DMS114 treated with DMSO at 0.1 percent for 48 hours (cell line): ENCODE results near the gene TBC1D22A.

Experiments
- DNase-seq: peaks from one replicate; lab custom pipeline; 2025; ENCODE audit not compliant: unreplicated experiment; lab: John Stamatoyannopoulos, UW

TBC1D22A gene

GRCh38 chr22:47220752-47221151, 458.3 kb downstream of the TBC1D22A start:
- DNase-seq = no peak

DNA sequence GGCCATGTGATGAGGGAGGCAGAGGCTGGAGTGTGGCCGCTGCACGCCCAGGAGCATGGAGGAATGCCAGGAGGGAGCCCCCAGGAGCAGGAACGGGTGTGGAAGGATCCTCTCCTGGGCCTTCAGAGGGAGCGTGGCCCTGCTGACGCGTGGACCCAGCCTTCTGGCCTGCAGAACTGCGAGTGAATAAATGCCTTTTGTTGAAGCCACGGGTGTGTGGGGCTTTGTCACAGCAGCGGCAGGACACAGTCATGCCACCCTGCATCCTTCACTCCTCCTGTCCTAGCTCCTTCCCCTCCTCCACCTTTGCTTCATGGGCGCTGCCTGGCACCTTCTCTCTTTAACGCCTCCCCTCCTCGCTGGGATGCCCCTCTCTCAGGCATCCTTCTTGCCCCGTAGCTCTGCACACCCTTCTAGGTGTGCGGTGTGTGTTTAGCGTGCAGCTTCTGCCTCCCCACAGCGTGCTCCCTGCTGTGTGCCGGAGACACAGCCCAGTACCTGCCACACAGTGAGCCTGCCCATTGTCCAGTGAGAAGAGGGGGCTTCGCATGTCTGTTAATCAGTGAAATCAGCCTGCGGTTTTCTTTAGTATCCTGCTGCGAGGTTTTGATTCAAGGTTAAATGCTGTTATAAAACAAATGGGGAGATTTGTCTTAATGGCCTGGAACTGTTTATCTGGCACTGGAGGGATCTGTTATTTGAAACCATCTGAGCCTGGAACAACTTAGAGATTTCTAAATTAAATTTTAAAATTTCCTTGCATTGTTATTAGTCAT, 459.6 kb downstream of the TBC1D22A start:
- DNase-seq = no peak
